ENCODE data around the gene FAM13A. TPM values are rescaled to one million over a fixed set of nuclear protein-coding genes. Genes with fewer than 3 reads are reported as not detected.
"Not testable (repeated sequence)": the region's sequence is repeated elsewhere in the genome, so short reads cannot be mapped to it uniquely, and the experiment has no call there.

The FAM13A gene
- total RNA-seq, 4 donors from 2014 or later: 157 to 327 (median 202) TPM

DNA sequence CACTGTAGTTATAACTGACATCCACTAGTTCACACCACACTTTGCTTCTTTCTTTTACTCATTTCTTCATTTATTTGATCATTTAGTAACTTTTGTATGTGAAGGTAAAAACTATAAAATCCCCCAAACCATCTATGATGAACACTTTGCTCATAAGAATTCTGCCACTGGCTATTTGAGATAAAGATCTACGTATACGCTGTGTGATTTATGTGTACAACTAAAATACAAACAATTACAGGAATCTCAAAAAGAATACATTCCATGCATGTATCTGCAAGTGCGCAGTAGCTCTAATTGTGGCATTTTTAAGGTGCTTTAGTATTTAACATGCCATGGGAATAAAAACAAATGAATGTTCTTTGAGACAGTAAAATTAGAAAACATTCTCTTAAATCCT is 202.5 kb downstream of the FAM13A start:
- DNase-seq: no peak
- Histone ChIP-seq H3K9me3 (no peaks in the 10 kb centered on the region), H3K4me3 (replicated peaks in 1 of 3) (no peak overlapping the region), H3K27ac (no peak overlapping the region), H3K36me3 (no peaks in the 10 kb centered on the region), H3K4me1 (no peaks in the 10 kb centered on the region), H3K27me3 (no peaks in the 10 kb centered on the region)
- WGBS, 2 donors: 96 to 99% methylated on average over 3 of the region's 3 CpGs
- TF ChIP-seq CTCF (IDR thresholded peaks at IDR 0.05) (no peak), POLR2A (IDR thresholded peaks at IDR 0.05) (no peak)
- intact Hi-C loops (cut with DNase I): no loop called here

- intact Hi-C loops (cut with DNase I): not testable (repeated sequence)
Observed at GRCh38 chr4:88853583-88853982, 203.4 kb downstream of the FAM13A start.

DNA sequence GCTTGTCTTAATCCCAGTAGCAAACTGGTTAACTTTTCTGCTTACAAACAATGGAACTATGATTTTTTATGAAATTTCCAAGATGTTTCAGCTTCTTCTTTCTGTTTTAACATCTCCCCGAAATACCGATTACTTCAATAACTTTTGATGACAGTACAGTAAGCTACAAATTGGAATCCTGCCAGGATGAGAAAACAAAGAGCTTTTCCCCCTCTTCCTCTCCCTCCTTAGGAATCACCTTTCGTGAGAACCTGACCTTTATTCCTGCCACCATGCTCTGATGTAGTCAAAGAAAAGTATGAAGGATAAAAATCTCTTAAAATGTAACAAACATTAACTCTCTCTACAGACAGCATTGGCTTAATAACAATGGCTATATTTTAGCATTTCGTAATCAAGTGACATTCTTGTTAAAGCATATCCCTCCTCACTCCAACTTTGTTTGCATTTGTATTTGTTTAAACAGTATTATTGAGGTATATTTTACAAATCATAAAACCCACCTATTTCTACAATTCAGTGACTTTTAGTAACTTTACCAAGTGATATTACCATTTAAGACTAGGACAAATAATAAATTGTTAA is 210.7 kb downstream of the FAM13A start:
- Histone ChIP-seq H3K36me3 (no peaks in the 10 kb centered on the region), H3K9me3 (no peaks in the 10 kb centered on the region), H3K4me1 (no peaks in the 10 kb centered on the region), H3K27ac (no peak overlapping the region), H3K4me3 (replicated peaks in 1 of 3) (no peak overlapping the region), H3K27me3 (no peaks in the 10 kb centered on the region)
- no peak for TF ChIP-seq POLR2A (IDR thresholded peaks at IDR 0.05)
- TF ChIP-seq CTCF (IDR thresholded peaks at IDR 0.05): no peak
- 64 to 68% methylated on average over 4 of the region's 4 CpGs for WGBS, 2 donors
- no peak for DNase-seq
- intact Hi-C loops (cut with DNase I): no loop called here

More at GRCh38 chr4:88853583-88853982, 203.4 kb downstream of the FAM13A start:
- 96 to 97% methylated on average over 3 of the region's 3 CpGs for WGBS, 2 donors
- not testable (repeated sequence) for H3K4me3 ChIP-seq (replicated peaks in 1 of 3); H3K27ac ChIP-seq; DNase-seq; H3K36me3 ChIP-seq; H3K4me1 ChIP-seq; H3K27me3 ChIP-seq; H3K9me3 ChIP-seq

GRCh38 chr4:88843067-88843685 is 213.8 kb downstream of the FAM13A start:
- Histone ChIP-seq H3K9me3 (no peaks in the 10 kb centered on the region), H3K4me1 (no peaks in the 10 kb centered on the region), H3K27me3 (no peaks in the 10 kb centered on the region), H3K27ac (no peak overlapping the region), H3K4me3 (replicated peaks in 1 of 3) (no peak overlapping the region), H3K36me3 (no peaks in the 10 kb centered on the region)
- no peak for DNase-seq
- WGBS, 2 donors: 83 to 86% methylated on average over 8 of the region's 8 CpGs
- TF ChIP-seq POLR2A (IDR thresholded peaks at IDR 0.05): no peak
- TF ChIP-seq CTCF (IDR thresholded peaks at IDR 0.05): no peak
- intact Hi-C loops (cut with DNase I): no loop called here

- no peak overlapping the region for H3K27ac ChIP-seq
- no peaks in the 10 kb centered on the region for H3K27me3 ChIP-seq
- intact Hi-C loops (cut with DNase I): no loop called here
- 92 to 93% methylated on average over 4 of the region's 4 CpGs for WGBS, 2 donors
- H3K4me1 ChIP-seq: no peaks in the 10 kb centered on the region
- no peaks in the 10 kb centered on the region for H3K9me3 ChIP-seq
- DNase-seq: no peak
- TF ChIP-seq POLR2A (IDR thresholded peaks at IDR 0.05): no peak
- no peak for TF ChIP-seq CTCF (IDR thresholded peaks at IDR 0.05)
- H3K36me3 ChIP-seq: no peaks in the 10 kb centered on the region
- no peak overlapping the region for H3K4me3 ChIP-seq (replicated peaks in 1 of 3)
Observed at GRCh38 chr4:88841635-88842034, 215.3 kb downstream of the FAM13A start.
